GM12873 (cell line): ENCODE results near the gene RPS6KL1.

ENCODE experiments used
- TF ChIP-seq, protein P1 (sequence below): IDR thresholded peaks from 2 replicates; pipeline ENCODE4 v1.5.1; 2012; ENCODE audit warnings: low read depth, mild to moderate bottlenecking, moderate library complexity, low read length, control low read depth; ENCODE audit not compliant: insufficient read depth; ENCODE audit errors: missing control alignments

RPS6KL1 gene

DNA sequence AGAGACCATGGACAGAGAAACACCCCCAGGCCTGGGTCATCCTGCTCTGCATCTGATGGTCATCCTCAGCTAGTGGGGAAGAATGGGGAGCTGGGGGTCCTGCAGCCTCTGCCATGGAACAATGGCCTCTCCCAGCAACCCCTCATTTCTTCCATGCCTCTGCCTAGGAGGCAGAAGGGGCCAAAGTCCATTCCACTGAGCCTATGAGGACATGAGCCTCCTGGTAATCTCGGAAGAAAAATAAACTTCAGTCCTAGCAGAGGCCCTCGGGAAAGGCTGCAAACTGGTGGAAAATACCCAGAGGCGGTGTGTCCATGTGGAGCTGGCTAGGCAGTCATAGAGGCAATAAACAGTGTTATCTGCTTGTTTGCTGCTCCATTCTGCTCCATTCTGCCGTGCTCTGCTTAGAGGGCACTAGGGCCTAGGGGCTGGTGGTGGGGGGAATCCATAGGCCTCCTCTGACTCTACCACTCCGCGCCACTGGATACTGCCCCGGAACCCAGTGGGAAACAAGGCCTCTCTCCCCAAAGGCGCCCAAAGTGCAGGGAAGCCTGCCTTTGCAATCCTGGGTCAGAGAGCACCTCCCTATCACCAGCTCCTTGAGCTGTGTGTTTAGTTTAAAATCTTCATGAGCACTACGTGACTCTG is 27.9 kb upstream of the RPS6KL1 start:
- TF ChIP-seq, protein P1, sequence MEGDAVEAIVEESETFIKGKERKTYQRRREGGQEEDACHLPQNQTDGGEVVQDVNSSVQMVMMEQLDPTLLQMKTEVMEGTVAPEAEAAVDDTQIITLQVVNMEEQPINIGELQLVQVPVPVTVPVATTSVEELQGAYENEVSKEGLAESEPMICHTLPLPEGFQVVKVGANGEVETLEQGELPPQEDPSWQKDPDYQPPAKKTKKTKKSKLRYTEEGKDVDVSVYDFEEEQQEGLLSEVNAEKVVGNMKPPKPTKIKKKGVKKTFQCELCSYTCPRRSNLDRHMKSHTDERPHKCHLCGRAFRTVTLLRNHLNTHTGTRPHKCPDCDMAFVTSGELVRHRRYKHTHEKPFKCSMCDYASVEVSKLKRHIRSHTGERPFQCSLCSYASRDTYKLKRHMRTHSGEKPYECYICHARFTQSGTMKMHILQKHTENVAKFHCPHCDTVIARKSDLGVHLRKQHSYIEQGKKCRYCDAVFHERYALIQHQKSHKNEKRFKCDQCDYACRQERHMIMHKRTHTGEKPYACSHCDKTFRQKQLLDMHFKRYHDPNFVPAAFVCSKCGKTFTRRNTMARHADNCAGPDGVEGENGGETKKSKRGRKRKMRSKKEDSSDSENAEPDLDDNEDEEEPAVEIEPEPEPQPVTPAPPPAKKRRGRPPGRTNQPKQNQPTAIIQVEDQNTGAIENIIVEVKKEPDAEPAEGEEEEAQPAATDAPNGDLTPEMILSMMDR = no peak

DNA sequence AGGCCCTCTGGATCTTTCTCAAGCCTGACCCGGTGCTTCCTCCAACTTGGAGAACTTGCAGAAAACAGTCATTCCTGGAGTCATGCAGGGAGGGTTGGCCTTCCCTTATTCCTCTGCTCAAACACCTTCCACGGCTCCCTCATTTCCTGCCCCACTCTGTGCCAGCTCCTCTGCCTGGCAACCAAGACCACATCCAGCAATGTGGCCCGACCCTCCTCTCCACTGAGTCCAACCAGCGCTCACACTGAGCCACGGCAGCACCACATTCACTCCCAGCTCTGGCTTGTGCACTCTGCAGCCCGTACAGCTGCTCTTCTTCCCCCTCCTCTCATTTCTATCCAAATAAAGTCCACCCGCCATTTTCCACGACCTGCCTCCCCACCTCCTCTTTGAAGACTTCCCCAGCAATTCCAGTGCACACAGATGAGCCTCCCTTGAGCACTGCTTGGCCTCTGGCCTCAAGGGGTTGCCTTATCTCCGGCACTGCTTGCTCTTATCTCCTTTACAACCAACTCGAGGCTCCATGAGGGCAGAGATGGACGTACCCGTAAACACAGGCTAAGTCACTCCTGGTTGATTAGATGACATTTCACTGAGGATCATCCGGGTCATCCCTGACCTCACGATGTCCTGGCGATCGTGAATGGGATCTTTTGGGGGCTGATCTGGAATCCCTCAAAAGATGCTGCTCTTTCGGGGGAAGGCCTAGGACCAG is 27.0 kb upstream of the RPS6KL1 start:
- TF ChIP-seq, protein P1 = no peak

DNA sequence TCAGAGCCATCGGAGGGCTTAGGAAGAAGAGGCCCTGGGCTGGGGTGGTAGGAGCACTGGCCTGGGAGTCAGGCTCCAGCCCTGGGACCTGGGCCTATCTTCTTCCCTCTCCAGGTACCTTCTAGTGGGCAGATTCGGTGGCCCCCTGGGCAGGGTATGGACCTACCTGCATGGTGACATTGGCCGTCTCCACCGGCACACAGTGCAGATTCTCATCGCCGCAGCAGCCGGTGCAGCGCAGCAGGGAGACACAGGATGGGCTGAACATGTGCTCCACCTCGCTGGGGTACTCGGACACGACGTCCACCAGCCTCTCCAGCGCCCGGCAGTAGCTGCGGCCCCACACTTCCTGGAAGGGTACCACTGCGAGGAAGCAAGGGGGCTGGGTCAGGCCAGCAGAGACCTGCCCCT is 26.1 kb upstream of the RPS6KL1 start:
- TF ChIP-seq, protein P1 = no peak

DNA sequence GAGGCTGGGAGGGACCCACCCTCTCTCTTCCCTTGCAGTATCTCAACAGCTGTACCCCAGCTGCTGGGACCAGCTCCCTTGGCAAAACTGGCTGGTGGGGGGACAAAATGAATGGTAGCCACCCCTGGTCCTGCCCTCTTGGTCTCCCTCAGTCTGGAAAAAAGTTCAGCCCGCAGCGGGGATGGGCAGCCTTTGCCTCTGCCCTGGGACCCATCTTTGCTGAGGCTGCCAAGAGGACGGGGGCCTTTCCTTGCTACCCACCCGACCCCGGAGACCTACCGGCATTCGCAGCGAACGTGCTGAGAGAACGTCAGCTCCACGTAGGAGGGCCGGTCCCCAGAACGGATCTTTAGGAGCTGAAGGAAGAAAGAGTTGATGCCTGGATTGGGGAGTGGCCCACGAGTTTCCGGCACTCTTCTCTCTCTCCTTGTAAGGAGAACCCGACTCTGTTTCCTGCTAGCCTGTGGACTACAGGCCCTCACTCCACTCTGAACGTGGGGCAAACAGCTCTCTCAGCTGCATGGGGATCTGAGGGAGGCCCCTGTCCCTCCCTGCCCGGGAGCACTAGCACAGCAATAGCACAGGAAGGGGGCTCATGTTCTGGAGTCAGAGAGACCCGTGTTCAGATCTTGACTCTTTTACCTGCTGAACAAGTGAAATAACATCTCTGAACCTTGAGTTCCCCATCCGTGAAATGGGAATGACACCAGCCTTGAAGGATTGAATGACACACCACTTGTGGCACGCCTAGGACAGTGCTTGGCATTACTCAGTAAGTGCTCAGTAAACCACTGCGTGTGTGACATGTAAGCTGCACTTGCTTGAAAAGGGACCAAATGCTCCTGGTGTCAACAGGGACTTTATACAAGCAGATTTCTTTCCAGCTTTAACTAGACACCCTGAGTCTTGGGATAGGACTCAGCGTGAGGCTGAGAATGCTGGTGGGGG is 25.4 kb upstream of the RPS6KL1 start:
- TF ChIP-seq, protein P1 = no peak

DNA sequence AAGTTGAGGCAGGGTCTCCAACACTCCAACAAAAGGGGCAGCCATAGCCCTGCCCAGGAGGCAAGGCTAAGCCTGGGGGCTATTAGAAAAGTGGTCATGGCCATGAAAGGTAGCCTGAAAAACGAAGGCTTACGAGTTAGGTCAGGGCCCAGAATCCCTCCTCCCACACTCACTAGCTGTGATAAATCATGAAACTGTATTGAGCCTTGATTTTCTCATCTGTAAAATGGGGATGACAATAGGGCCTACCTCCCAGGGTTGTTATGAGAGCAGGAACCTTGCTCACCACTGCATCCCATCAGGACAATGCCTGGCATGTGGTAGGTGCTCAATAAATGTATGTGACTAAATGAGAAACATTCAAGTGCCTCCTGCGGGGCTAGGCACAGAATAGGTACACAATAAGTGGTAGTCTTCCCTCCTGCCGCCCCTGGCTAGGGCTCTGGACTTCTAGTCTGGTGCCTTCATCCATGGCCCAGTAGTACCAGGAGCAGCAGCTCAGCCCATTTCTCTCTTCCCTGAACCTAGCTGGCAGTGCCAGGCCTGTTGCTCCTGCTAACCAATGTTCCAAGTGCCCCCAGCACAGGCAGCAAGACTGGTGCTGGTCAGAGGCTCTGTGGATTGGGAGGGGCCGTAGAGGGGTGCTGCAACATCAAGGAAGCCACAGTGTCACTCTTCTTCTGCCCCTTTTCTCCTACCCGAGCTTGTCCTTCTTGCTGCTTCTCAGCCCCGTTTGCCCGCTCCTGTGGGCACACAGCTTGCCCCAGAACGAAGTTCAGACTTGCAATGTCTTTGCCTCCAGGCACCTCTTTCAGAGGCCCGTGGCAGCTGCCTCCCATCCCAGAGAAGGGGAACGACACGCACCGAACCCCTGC is 24.5 kb upstream of the RPS6KL1 start:
- TF ChIP-seq, protein P1 = no peak

DNA sequence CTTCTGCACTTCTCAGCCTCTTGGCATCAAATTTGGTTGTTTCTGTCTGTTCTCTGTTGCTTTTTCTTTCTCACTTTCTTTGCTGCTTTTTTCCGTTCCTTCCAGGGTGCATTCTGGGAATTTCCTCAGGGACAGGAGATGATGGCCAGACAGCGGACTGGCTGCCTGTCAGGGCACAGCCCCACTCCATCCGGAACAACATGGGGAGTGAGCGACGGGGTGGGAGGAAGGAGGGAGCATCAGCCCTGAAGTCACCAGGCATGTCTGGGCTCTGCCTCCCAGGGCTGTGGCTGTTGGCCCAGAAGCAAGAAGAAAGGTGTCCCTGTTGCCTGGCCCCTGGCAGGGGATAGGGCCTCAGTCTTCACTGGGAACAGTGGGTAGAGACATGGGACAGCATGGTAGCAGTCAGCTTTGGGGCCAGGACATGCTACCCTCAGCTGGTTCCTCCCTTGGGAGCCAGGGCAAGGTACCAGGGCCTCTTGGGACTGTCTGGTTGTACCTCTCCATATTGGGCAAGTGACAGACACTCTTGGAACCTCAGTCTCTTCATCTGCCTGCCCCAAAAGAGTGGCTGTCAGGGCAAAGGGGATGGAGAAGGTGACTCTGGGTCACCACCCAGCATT is 23.7 kb upstream of the RPS6KL1 start:
- TF ChIP-seq, protein P1 = no peak
